SK-N-MC (cell line): ENCODE data around the gene METTL6.
"Not testable (repeated sequence)": the region's sequence is repeated elsewhere in the genome, so short reads cannot be mapped to it uniquely, and the experiment has no call there.

Experiments used
- DNase-seq: peaks from one replicate; pipeline ENCODE4 v3.0.0-alpha.2; 2011; ENCODE audit warnings: low read depth, low spot score
- H3K27ac ChIP-seq: fragments of 200-600 bp; sonication (generic); 2 replicates; pipeline ENCODE4 v1.5.1; 2016; ENCODE audit warnings: mixed run types
- H3K36me3 ChIP-seq: fragments of 200-600 bp; sonication (generic); 2 replicates; pipeline ENCODE4 v1.6.1; 2017; ENCODE audit warnings: antibody characterized with exemption, low read length, mixed read lengths; ENCODE audit not compliant: insufficient read depth
- H3K4me3 ChIP-seq: fragments of 200-600 bp; sonication (generic); 2 replicates; pipeline ENCODE4 v1.5.1; 2016
- H3K9ac ChIP-seq: fragments of 200-600 bp; sonication (generic); 2 replicates; pipeline ENCODE4 v1.8.0; 2017; ENCODE audit warnings: mixed run types, mixed read lengths; ENCODE audit not compliant: insufficient read length
- H3K9me3 ChIP-seq: fragments of 200-600 bp; sonication (generic); 2 replicates; pipeline ENCODE4 v1.6.1; 2017; ENCODE audit warnings: low read depth, mild to moderate bottlenecking, antibody characterized with exemption, low read length, moderate library complexity, mixed read lengths
- EZH2 ChIP-seq: fragments of 200-600 bp; sonication (generic); IDR thresholded peaks from one replicate; pipeline ENCODE4 v1.6.1; 2017; ENCODE audit warnings: antibody characterized with exemption
- FOXP2 ChIP-seq: optimal IDR thresholded peaks from 2 replicates; pipeline ENCODE3; 2011; ENCODE audit warnings: mild to moderate bottlenecking, moderate library complexity; ENCODE audit not compliant: insufficient read depth; ENCODE audit errors: extremely low read length, control extremely low read depth
- POLR2AphosphoS5 ChIP-seq: IDR thresholded peaks from 2 replicates; pipeline ENCODE4 v1.6.1; 2012; ENCODE audit warnings: mild to moderate bottlenecking, low read depth, low read length, borderline replicate concordance

Gene METTL6

DNA sequence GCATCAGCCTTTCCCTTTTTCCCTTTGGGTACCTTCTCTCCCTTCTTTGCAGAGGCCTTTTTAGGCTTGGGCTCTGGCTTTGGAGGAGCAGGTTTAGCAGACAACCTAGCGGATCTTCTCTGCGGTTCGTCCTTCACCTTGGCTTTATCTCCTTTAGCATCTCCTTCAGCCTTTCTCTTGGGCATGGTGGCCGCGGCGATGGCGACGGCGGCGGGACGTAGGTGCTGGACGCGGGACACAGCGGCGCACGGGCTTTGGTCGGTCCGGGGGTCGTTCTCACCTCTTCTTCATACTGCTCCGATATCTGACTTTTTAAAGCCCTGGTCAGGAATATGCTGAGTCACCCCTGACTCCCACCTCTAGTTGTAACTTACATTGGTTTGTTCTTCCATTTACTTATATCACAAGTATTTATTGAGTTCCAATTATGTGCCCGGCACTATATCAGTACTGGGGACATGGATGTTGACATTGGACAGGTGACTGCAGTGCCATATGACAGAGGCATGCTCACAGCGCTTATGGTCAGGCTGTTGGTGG is 51.8 kb downstream of the METTL6 start:
- Histone ChIP-seq H3K9me3 (no peaks in the 10 kb centered on the region), H3K9ac (no peak overlapping the region), H3K4me3 (no peak overlapping the region), H3K27ac (no peak overlapping the region), H3K36me3 (no peaks in the 10 kb centered on the region)
- TF ChIP-seq FOXP2 (no peak), POLR2AphosphoS5 (no peak), EZH2 (no peak)
- DNase-seq: no peak

GRCh38 chr3:15372918-15373317 is 54.4 kb downstream of the METTL6 start:
- no peaks in the 10 kb centered on the region for H3K9me3 ChIP-seq
- no peak overlapping the region for H3K4me3 ChIP-seq
- no peaks in the 10 kb centered on the region for H3K36me3 ChIP-seq
- H3K9ac ChIP-seq: no peak overlapping the region
- DNase-seq: no peak
- TF ChIP-seq POLR2AphosphoS5 (no peak), EZH2 (no peak), FOXP2 (no peak)
- H3K27ac ChIP-seq: no peak overlapping the region

GRCh38 chr3:15368561-15369135 is 58.7 kb downstream of the METTL6 start:
- no peaks in the 10 kb centered on the region for H3K9me3 ChIP-seq
- H3K27ac ChIP-seq: no peak overlapping the region
- no peak for DNase-seq
- no peaks in the 10 kb centered on the region for H3K36me3 ChIP-seq
- no peak for TF ChIP-seq POLR2AphosphoS5
- TF ChIP-seq EZH2: no peak
- no peak for TF ChIP-seq FOXP2
- no peak overlapping the region for H3K4me3 ChIP-seq
- H3K9ac ChIP-seq: no peak overlapping the region

GRCh38 chr3:15367059-15367458 is 60.3 kb downstream of the METTL6 start:
- no peak overlapping the region for H3K4me3 ChIP-seq
- no peaks in the 10 kb centered on the region for H3K36me3 ChIP-seq
- H3K9ac ChIP-seq: no peak overlapping the region
- no peak for TF ChIP-seq FOXP2
- no peak for TF ChIP-seq EZH2
- TF ChIP-seq POLR2AphosphoS5: no peak
- DNase-seq: no peak
- H3K9me3 ChIP-seq: no peaks in the 10 kb centered on the region
- H3K27ac ChIP-seq: no peak overlapping the region

GRCh38 chr3:15364078-15364477 is 63.3 kb downstream of the METTL6 start:
- not testable (repeated sequence) for H3K4me3 ChIP-seq, H3K27ac ChIP-seq, DNase-seq, H3K36me3 ChIP-seq, H3K9ac ChIP-seq, H3K9me3 ChIP-seq

DNA sequence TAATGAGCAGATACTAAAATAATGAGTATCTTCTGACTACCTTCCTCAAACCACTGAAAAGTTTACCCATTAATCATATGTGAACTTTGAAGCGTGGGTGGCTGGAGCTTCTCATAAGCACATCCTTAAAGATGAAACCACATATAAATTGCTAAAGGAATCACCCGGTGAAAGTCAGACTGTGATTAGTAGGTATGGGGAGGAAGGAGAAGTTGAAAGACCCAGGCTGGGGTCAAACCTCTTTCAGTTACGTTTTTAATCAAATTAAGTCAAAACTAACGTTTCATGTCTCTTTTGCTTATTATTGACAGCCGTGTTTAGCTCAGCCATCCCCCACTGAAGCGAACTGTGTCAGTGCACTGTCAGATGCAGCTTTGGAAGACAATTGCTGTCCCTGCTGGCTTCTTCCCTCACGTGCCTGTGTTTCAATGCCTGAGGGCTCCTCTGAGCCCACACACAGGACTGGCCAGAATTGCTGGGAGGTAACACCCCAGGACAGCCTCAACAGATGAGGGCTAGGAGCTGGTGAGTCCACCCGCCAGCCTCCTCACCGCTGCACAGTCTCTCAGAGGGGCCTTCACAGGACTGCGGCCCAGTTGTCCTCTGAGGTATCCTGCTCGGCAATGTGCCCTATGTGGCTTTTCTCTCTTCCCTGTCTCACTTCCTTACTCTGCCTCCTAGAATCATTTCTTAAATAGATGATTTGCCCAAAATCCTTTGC is 65.7 kb downstream of the METTL6 start:
- Histone ChIP-seq H3K27ac (no peak overlapping the region), H3K9ac (no peak overlapping the region), H3K9me3 (no peaks in the 10 kb centered on the region), H3K4me3 (no peak overlapping the region), H3K36me3 (no peaks in the 10 kb centered on the region)
- no peak for DNase-seq
- no peak for TF ChIP-seq POLR2AphosphoS5
- TF ChIP-seq EZH2: no peak
- no peak for TF ChIP-seq FOXP2

- no peak for TF ChIP-seq EZH2
- no peak for TF ChIP-seq FOXP2
- TF ChIP-seq POLR2AphosphoS5: no peak
- DNase-seq: no peak
- Histone ChIP-seq H3K36me3 (no peaks in the 10 kb centered on the region), H3K9ac (no peak overlapping the region), H3K27ac (no peak overlapping the region), H3K9me3 (no peaks in the 10 kb centered on the region), H3K4me3 (no peak overlapping the region)
Observed at GRCh38 chr3:15360788-15361493, 66.4 kb downstream of the METTL6 start.
